Ovary (tissue), 3 donors: ENCODE measurements around the gene CCDC177.

Experiments used
- CTCF ChIP-seq, 3 donors: fragments of 450-650 bp in 2 of 3; fragments of 200-600 bp in 1 of 3; IDR thresholded peaks; one replicate each; pipeline versions ENCODE4 v1.5.1 to v1.8.0; 2016 to 2022; ENCODE audit warnings: antibody characterized with exemption in 3 of 3, mild to moderate bottlenecking in 1 of 3
- POLR2A ChIP-seq: fragments of 450-650 bp; IDR thresholded peaks from one replicate; pipeline ENCODE4 v1.6.1; 2017; ENCODE audit warnings: antibody characterized with exemption, mild to moderate bottlenecking, moderate library complexity
- donor health status: DM: no; HTN: no; CAD: no.

DNA sequence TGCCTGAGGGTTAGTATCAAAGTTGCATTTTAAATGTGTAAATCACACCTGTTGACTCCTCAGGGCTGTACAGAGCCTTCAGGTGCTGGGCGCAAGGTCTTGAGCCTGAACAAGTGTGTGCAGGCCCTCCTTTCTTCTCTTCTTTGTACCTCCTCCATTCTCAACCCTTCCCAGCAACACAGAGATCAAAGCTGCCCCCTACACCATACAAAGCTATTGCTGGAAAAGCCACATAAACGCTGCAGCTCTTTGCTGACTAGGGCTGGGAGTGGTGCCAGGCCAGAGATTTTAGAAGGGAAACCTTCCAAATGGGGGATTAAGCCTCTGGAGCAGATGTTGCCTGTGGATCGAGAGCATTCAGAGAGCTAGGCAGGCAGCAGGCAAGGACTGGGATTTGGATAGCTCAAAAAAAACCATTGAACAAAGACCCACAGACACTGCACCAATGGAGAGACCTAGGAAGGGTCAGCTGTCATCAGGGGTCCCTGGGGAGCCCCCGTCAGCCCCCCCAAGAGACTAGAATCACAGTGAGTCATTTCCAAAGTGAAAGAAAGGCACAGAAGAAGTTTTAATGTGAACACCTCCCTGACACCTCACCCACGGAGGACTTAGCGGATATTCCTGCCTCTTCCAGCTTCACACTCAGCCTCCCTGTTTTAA lies 18.5 kb upstream of the CCDC177 start:
- TF ChIP-seq CTCF (IDR thresholded peaks at IDR 0.05) (no peak), POLR2A (no peak)
